ENCODE data around the gene PLN.

The PLN gene

DNA sequence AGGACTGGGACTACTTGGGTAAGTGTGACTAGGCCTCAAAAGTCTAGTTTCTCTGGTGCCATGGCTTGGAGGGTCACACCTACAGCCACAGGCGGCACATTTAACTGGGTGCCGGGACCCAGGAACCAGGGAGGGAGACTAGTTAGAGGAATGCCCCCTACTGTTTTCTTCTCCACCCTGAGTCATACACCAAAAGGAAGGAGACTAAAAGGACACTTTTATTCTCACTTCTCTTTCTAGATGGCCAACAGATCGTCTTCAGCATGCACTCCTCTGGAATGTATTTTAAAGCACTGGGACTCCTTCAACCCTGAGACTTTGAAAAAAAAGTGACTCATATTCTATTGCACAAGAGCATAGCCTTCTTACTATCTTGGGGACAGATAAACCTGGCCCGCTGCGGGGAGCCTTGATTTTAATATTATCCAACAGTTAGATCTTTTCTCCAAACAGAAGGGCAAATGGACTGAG, 33.4 kb downstream of the PLN start:
- no peak for DNase-seq

DNA sequence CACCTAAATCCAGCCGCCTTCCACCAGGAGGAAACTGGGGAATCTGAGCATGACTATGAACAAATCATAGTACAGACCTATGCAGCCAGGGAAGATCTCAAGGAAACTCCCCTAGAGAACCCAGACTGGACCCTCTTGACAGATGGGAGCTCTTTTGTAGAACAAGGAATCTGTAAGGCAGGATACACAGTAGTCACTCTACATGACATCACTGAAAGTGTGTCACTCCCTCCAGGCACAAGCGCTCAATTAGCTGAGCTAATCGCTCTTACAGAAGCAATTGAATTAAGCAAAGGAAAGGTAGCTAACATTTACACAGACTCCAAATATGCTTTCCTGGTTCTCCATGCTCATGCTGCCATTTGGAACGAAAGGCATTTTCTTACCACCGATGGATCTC, 36.8 kb downstream of the PLN start:
- DNase-seq: no peak

DNA sequence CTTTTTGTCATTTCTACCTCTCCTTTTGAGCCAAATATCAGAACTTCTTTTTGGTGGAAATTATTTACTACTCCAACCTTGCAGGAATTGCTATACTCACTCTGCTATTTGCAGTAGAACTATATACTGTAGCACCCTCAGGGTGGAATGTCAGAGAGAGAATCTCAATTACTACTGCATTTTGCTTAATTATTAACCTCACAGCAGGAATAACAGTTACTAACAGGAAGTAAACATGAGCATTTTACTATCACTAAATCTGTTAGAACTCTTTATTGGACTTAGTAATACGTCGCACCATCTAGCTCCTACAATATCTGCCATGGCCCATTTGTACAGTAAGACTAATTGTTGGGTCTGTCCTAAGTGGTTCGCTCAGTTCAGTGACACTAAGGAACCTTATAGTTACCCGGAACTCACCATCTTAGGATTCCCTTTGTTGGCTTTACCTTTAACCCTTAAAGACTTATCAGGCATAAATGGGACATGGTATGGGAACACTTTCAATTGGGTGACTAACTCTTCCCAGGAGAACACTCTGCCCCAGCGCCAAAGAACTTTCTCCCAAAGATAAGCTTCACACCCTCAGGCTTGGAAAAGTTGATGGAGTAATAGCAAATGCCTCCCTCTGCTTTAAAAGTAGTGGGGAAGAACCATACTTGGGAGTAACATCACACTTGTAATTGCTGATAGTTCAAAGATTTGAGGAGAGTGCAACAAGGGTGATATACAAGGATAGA, 38.8 kb downstream of the PLN start:
- no peak for DNase-seq

DNA sequence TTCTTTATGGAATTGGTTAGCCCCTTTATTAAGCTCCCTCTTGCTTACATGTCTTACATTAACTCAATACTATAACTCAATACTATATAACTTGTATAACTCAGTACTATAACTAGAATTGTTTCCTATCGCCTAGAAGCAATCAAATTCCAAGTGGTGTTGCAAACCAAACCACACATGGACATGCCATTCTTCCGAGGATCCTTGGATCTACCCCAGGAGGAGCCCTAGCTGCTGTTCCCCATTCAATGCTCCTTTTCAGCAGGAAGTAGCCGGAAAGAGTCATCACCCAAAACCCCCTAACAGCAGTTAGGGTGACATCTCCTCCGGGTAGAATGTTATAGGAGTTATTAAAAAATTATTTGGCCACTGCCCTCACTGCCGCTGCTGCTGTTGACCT, 40.5 kb downstream of the PLN start:
- no peak for DNase-seq

DNA sequence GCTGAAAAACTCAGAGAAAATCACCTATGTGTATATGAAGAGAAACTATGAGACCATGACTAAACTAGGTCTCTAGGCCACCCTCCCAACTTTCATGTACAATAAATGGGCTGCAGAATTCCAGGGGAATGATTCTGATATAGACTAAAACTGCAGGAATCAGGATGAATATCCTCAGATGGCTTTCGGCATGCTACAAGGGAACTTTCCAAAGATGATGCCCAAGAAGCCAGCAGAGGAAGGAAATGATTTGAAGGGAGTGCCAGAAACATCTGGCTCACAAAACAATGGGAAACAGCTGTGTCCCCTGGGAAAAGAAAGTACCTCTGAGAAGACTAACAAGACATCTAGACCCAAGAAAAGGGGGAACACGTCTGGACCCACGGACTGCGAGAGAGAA, 41.1 kb downstream of the PLN start:
- DNase-seq: no peak

DNA sequence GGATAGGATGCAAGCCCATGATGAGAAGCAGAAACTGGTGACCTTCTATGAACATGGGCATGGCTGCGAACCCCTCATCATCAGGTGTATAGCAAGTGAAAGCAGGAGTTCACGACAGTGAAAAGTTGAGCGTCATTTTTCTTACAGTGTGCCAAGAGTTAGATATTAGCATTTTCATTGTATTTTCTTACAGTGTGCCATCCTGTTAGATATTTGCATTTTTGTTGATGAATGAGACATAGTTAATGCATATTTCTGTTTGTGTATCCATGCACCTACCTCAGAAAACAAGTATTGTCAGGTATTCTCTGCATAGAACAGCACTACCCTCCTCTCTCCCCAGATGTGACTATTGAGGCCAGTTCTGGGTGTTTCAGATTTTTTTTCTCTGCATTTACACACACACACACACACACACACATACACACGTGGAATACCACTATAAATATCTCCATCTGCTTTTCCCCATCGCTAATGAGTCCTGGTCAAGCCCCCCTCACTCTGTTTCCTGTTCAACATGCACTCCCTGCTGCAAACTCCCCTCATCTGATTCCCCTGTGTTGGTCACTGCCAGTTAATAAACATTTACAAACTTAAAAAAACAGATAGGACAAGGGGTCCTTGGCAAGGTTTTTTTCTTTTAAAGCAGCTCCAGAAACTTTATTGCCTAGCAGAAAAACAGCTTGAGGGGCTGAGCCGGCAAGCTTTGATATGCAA, 41.7 kb downstream of the PLN start:
- no peak for DNase-seq

DNA sequence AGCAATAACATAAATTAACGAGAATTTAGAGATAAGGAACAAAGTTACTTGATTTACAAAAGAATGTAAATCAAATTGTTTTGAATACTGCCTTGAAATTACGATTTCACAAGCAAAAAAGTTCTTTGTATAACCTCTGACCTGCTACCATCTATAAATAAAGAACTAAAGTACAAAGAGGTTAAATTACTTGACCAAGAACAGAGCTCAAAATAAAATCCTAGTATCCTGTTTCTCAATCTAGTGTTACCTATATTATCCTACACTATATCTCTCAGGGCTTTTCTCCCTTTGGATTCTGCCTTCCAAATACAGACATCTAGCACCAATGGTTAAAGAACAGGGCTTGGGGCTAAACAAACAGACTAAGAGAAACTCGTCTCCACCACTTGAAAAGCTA, 43.8 kb downstream of the PLN start:
- no peak for DNase-seq

DNA sequence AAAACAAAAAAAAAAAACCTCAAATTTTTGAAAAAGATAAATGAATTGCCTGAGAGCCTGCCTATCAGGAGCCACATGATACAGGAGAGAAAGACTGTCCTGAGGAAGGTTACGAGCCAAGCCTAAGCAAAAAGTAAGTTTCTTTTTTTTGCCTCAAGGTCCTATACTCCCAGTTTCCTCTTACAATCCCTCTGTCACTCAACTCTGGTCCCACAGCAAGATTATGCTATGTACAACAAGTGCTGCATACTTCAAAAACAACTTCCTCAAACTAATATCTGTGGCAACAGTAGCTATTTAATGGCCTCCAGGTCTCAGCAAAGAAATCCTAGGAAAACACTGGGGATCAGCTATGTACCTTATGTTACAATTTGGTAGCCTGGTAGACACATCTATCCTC, 46.8 kb downstream of the PLN start:
- DNase-seq: no peak

DNA sequence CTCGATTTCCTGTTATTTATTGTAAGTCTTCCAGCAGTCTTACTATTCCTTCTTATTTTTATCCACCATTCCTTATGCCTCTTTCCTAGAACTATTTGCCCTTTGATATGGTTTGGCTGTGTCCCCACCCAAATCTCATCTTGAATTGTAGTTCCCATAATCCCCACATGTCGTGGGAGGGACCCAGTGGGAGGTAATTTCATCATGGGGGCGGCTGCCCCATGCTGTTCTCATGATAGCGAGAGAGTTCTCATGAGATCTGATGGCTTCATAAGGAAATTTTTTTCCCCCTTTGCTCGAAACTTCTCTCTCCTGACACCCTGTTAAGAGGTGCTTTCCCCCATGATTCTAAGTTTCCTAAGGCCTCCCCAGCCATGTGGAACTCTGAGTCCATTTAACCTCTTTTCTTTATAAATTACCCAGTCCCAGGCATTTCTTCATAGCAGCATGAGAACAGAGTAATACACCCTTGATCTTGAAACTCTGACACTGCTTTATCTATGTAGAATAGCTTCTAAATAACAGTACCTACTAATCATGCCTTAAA, 48.8 kb downstream of the PLN start:
- no peak for DNase-seq

DNA sequence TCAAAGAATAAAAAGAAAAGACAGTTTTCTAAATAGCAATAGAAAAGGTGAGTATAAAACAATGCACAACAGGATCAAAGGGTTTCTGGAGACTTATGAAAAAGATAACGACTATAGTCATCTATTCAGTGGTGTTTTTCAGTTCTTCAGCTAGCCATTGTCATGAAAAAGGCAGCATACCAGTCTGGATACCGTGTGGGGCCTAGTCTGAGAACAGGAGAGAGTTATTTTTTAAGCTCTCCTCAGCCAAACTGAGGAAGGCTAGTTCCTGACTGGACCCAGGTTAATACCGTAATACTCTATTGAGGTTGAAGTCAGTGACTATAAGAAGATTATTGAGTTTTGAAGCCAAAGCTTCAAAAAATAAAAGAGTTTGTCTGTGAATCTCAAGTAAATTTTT, 49.5 kb downstream of the PLN start:
- DNase-seq: no peak

DNA sequence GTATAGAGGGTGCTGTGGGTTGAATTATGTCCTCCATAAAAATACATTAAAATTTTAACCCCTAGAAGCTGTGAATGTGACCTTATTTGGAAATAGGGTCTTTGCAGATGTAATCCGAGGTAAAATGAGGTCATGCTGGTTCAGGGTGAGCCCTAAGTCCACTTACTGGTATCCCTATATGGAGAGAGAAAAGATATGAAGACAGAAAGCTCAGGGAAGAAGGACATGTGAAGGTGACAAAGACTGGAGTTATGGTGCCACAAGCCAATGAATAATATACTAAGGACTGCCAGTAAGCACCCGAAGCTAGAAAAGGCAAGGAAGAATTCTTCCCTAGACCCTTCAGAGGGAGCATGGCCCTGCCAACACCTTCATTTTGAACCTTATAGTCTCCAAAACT, 50.2 kb downstream of the PLN start:
- no peak for DNase-seq

DNA sequence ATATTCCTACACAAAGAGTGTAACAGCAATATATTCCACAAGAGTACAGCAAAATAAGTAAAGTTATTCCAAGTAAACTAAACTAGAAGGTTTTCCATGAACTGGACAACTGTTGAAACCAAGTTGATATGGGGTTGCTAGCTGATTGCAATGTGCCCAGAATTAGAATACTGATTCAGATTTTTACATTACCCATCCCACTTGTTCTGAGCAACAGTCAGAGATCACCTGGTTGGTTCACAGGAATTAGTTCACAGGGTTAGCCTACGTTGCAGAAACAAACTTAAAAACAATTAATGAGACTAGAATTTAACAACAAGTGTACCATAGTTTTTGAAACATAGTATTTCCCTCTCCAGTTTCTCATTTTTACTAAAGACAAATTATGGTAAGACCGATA, 54.2 kb downstream of the PLN start:
- DNase-seq: no peak

DNA sequence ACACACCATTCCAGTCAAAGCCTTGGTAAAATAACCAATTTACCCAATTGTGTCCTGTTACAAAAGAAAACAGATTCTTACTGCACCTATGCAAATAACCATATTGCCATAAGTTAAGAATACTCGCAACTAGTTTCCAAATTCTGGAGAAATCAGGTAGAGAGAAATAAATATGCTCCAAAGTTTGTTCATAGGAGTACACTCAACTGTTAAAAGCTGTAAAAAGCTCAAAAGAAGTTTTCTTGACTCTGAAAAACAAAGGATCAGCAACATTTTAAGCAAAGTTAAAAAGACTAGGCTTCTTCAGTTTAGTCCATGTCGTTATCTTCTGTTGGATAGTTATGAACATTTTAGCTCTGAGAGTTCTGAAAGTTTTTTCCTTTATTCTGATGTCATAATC, 55.3 kb downstream of the PLN start:
- no peak for DNase-seq

DNA sequence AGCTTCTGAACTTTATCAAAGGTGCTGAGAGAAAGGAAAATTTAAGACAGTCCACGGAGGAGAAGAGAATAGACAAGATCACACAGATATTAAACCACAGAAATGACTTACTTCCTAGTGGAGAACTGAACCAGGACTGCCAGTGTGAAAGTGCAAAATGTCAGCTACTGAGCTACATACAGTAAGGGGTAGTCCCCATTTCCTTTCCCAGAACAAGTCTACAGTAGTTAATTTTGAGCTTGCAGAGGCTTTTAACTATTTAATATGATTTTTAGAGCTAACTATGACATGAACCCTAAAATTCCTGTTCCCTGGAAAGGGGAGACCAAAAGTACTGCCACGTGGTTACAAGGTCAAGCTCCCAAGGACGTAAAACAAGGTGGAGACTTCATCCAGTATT, 58.2 kb downstream of the PLN start:
- no peak for DNase-seq

DNA sequence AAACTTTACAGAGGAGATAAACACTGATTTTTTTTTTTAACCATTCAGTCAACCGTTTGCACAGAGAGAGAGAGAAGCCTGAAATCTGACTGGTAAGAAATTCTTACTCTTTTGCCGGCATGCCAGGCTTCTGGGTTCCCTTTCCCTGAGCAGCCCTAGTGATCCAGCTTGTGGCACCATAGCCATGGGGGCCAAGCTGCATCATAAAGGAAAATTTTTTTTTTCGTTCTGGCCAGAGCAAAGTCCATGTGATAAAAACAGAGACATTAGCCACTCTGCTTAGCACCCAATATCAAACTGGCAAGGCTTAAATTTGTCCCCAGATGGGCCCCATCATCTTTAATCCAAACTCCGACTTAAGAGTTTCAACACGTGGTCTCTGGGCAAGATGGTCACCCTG, 58.8 kb downstream of the PLN start:
- no peak for DNase-seq
